Activated naive CD8-positive, alpha-beta T cell treated with anti-CD3 and anti-CD28 coated beads, Interleukin-2, amount 10 ng/mL, durations not matched to agents 7 days and 5 days (primary cell): Measurements from ENCODE around the gene AKAP11. TPM values are rescaled to one million over a fixed set of nuclear protein-coding genes. Genes with fewer than 3 reads are reported as not detected.

ENCODE experiments used
- ATAC-seq: fragments of 150-1000 bp; cut with Tn5 transposase; one replicate; pipeline ENCODE4 v1.10.0; 2021; ENCODE audit warnings: low read depth, moderate library complexity
- POLR2A ChIA-PET: fragments of 350-600 bp; sonication (Branson Sonifier 250); formaldehyde crosslinking; loops from one replicate; lab custom pipeline; 2021; ENCODE audit warnings: antibody characterized with exemption; lab: Charles Lee
- DNase-seq: peaks from one replicate; pipeline ENCODE4 v3.0.0; 2021
- H3K27ac Mint-ChIP-seq: one replicate; pipeline ENCODE4 v1.8.0; 2022; ENCODE audit warnings: mild to moderate bottlenecking, mixed read lengths
- H3K27me3 Mint-ChIP-seq: one replicate; pipeline ENCODE4 v1.8.0; 2022; ENCODE audit warnings: mild to moderate bottlenecking, moderate library complexity, mixed read lengths
- H3K36me3 Mint-ChIP-seq: one replicate; pipeline ENCODE4 v1.8.0; 2021; ENCODE audit warnings: mild to moderate bottlenecking, mixed read lengths
- H3K4me1 Mint-ChIP-seq: one replicate; pipeline ENCODE4 v1.8.0; 2021; ENCODE audit warnings: mixed read lengths
- H3K4me3 Mint-ChIP-seq: one replicate; pipeline ENCODE4 v1.8.0; 2022; ENCODE audit warnings: mild to moderate bottlenecking, moderate library complexity, mixed read lengths
- H3K9me3 Mint-ChIP-seq: one replicate; pipeline ENCODE4 v1.8.0; 2021; ENCODE audit warnings: mixed read lengths
- total RNA-seq, 2 experiments: library from RNA; stranded (reverse); gene quantifications; one replicate each; pipeline ENCODE4 v1.2.3, GENCODE V29; 2021

AKAP11 gene
- total RNA-seq, 2 experiments from 2014 or later = 30.1 to 30.6 TPM

- POLR2A ChIA-PET = no interaction called here
- no peak overlapping the region for H3K4me3 Mint-ChIP-seq
- peaks cover 11% of the 10 kb centered on the region for H3K4me1 Mint-ChIP-seq
- ATAC-seq (no peak), DNase-seq (no peak)
- H3K27ac Mint-ChIP-seq = no peak overlapping the region
- peaks cover 6% of the 10 kb centered on the region for H3K9me3 Mint-ChIP-seq
- peaks cover 10% of the 10 kb centered on the region for H3K36me3 Mint-ChIP-seq
- H3K27me3 Mint-ChIP-seq = no peaks in the 10 kb centered on the region
These were observed 16.1 kb upstream of the AKAP11 start for GRCh38 chr13:42255886-42256285.

DNA sequence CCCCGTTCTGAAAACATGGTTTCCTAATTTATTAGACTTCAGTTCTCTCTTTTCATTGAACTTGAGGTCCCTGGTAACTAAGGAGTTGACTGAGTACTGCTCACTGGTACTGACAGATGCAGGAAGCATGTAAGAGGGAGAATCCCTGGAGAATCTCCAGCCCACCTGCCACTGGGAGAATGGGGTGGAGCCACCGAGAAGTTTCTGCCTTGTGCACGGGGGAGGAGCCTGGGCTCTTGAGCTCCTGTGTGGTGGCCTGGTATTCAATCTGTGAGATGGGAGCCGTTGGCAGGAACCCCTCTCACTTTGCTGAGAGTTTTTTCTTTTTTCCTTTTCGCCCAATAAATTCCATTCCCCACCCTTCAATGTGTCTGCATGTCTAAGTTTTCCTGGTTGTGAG, 13.2 kb upstream of the AKAP11 start:
- peaks cover 11% of the 10 kb centered on the region for H3K4me1 Mint-ChIP-seq
- ATAC-seq (no peak), DNase-seq (no peak)
- H3K9me3 Mint-ChIP-seq = peaks cover 10% of the 10 kb centered on the region
- peaks cover 2% of the 10 kb centered on the region for H3K27me3 Mint-ChIP-seq
- POLR2A ChIA-PET = interaction anchor here (1.2 to 1.9 kb wide), 3 partner anchors 10 to 14 kb away, joined by 3 to 7 read pairs (median 4); partner anchors contain the start of gene AKAP11
- no peak overlapping the region for H3K27ac Mint-ChIP-seq
- peaks cover 12% of the 10 kb centered on the region for H3K36me3 Mint-ChIP-seq
- H3K4me3 Mint-ChIP-seq = no peak overlapping the region

- DNase-seq (no peak), ATAC-seq (peak; percentile 77)
- Mint-ChIP-seq H3K27me3 (peaks cover 2% of the 10 kb centered on the region), H3K4me1 (peaks cover 11% of the 10 kb centered on the region), H3K36me3 (peaks cover 12% of the 10 kb centered on the region), H3K27ac (peak overlapping the region; percentile 79), H3K4me3 (peak overlapping the region; percentile 49), H3K9me3 (peaks cover 10% of the 10 kb centered on the region)
- POLR2A ChIA-PET = interaction anchor here (1.2 to 1.9 kb wide), 3 partner anchors 11 to 13 kb away, joined by 3 to 7 read pairs (median 4); partner anchors contain the start of gene AKAP11
These were observed 12.4 kb upstream of the AKAP11 start for GRCh38 chr13:42259515-42259914.

- Mint-ChIP-seq H3K36me3 (peaks cover 12% of the 10 kb centered on the region), H3K27ac (no peak overlapping the region), H3K4me1 (peaks cover 11% of the 10 kb centered on the region), H3K4me3 (no peak overlapping the region), H3K27me3 (peaks cover 2% of the 10 kb centered on the region), H3K9me3 (peaks cover 10% of the 10 kb centered on the region)
- POLR2A ChIA-PET = interaction anchor here (1.0 kb wide), 1 partner anchor 10 kb away, joined by 3 read pairs; the partner anchor contains the start of gene AKAP11
- DNase-seq (no peak), ATAC-seq (no peak)
These were observed 10.9 kb upstream of the AKAP11 start for GRCh38 chr13:42260903-42261654.

DNA sequence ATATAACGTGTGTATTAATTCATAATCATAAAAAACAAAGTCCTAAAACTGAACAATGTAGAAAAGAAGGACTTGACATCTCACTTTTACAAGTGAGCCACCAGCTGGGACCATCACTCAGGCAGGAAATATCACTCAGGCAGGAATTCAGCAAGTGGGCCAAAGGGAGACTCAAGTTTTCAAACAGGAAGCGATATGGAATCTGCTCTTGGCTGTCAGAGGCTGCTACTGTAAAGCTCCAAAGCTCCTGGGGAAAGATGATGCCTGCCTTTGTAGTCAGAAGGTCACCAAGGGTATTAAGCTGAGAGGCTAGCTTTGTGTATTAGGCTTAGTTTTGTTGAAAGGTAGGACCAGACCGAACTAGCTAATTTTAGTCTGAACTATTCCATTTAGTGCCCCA, 5.5 kb upstream of the AKAP11 start:
- POLR2A ChIA-PET = no interaction called here
- H3K4me1 Mint-ChIP-seq = peaks cover 9% of the 10 kb centered on the region
- H3K9me3 Mint-ChIP-seq = no peaks in the 10 kb centered on the region
- DNase-seq = no peak
- H3K27me3 Mint-ChIP-seq = peaks cover 2% of the 10 kb centered on the region
- ATAC-seq = no peak
- H3K36me3 Mint-ChIP-seq = peaks cover 7% of the 10 kb centered on the region
- H3K27ac Mint-ChIP-seq = no peak overlapping the region
- H3K4me3 Mint-ChIP-seq = no peak overlapping the region

DNA sequence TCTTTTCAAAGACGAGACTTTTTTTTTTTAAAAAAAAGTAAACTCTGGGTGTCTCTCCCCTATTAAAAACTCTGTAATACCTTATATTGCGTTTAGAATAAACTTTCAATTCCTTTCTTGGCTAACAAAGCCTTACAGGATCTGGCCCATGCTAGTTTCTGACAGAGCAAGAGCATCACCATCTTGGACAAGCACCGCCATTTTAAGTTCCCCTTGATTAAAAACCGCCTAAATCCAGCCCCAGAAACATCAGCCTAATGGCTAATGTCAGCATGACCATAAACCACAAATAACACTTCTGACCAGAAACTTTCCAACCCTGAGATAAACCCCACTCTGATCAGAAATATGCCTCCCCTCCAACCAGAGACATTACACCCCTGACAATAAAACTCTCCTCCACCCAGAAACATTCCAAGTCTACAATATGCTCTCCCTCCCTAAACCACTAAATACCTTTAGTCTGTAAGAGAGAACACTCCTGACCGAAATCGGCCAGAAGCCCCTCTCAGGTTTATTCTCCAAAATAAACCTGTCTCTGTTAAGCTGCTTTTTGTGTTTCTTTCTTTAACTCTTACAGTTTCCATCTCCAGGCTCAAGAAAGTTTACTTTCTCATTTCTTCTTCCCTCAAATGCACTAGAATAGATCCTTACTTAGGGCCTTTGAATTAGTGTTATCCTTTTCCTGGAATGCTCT, 1.6 kb upstream of the AKAP11 start:
- H3K4me1 Mint-ChIP-seq = peaks cover 21% of the 10 kb centered on the region
- H3K36me3 Mint-ChIP-seq = peaks cover 11% of the 10 kb centered on the region
- peak overlapping the region; percentile 96 for H3K4me3 Mint-ChIP-seq
- H3K27ac Mint-ChIP-seq = peak overlapping the region; percentile 93
- no peaks in the 10 kb centered on the region for H3K27me3 Mint-ChIP-seq
- DNase-seq = no peak
- POLR2A ChIA-PET = interaction anchor here (2.1 kb wide), 1 partner anchor 11 kb away, joined by 7 read pairs; no protein-coding TSS in a partner anchor
- no peaks in the 10 kb centered on the region for H3K9me3 Mint-ChIP-seq
- no peak for ATAC-seq

- Mint-ChIP-seq H3K4me3 (peak overlapping the region; percentile 96), H3K36me3 (peaks cover 13% of the 10 kb centered on the region), H3K9me3 (no peaks in the 10 kb centered on the region), H3K4me1 (peaks cover 25% of the 10 kb centered on the region), H3K27me3 (no peaks in the 10 kb centered on the region), H3K27ac (peak overlapping the region; percentile 93)
- no peak for DNase-seq
- POLR2A ChIA-PET = interaction anchor here (1.1 to 2.1 kb wide), 3 partner anchors 9 to 22 kb away, joined by 3 to 7 read pairs (median 4); no protein-coding TSS in a partner anchor
- no peak for ATAC-seq
These were observed 1.1 kb upstream of the AKAP11 start for GRCh38 chr13:42270857-42271215.

DNA sequence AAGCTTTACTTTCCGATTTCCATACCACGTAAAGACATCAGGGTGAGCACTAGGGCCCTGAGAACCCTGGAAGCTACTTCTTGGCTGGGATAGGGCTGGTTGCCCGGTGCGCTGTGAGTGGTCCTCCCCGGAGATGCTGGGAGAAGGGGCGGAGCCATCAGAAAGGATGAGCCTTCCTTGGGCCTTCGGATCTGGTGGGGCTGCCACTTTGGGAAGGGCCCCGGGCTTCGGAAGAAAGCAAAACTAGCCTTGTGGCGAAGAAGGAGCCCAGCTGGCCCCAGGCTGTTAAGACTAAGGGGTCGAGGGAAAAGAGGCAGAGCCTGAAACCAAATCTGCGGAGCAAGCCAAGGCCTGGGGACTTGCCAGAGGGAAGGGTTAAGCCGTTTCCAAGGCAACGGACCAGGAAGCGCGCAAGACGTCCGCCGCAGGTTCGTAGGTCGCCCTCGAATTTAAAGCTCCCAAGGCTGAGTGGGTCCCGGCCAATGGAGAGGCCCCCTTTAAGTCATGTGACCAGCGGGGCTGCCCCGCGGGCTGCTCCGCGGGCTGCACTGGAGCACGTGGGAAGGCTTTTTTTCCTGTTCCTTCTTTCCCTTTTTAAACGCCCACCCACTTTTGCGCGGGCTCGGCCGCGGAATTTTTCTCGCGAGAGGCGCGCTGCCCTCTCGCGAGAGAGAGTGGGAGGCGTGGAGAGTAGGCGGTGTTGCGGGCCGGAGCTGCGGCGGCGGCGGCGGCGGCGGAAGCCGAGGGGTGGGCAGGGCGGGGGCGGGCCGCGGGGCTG, 426 bp upstream of the AKAP11 start:
- ATAC-seq (peak; percentile 96), DNase-seq (peak; percentile 94)
- Mint-ChIP-seq H3K36me3 (peaks cover 14% of the 10 kb centered on the region), H3K4me1 (peaks cover 27% of the 10 kb centered on the region), H3K9me3 (no peaks in the 10 kb centered on the region), H3K27ac (peak overlapping the region; percentile 93), H3K4me3 (peak overlapping the region; percentile 96), H3K27me3 (no peaks in the 10 kb centered on the region)
- POLR2A ChIA-PET = interaction anchor here (0.9 to 2.1 kb wide), 10 partner anchors 10 to 1607 kb away, joined by 3 to 7 read pairs (median 4); partner anchors contain the start of genes DGKH and WBP4

- no peak for DNase-seq
- Mint-ChIP-seq H3K27ac (peak overlapping the region; percentile 96), H3K27me3 (no peaks in the 10 kb centered on the region), H3K4me1 (peaks cover 36% of the 10 kb centered on the region), H3K9me3 (no peaks in the 10 kb centered on the region), H3K36me3 (peaks cover 19% of the 10 kb centered on the region), H3K4me3 (peak overlapping the region; percentile 96)
- POLR2A ChIA-PET = interaction anchor here (0.6 to 1.7 kb wide), 8 partner anchors 8 to 1606 kb away, joined by 3 to 5 read pairs (median 4); partner anchors contain the start of gene DGKH
- no peak for ATAC-seq
These were observed 838 bp downstream of the AKAP11 start for GRCh38 chr13:42272804-42273175.

GRCh38 chr13:42274386-42275097, 2.6 kb downstream of the AKAP11 start:
- POLR2A ChIA-PET = no interaction called here
- Mint-ChIP-seq H3K36me3 (peaks cover 21% of the 10 kb centered on the region), H3K4me3 (peak overlapping the region; percentile 27), H3K27ac (no peak overlapping the region), H3K27me3 (no peaks in the 10 kb centered on the region), H3K4me1 (peaks cover 38% of the 10 kb centered on the region), H3K9me3 (no peaks in the 10 kb centered on the region)
- no peak for DNase-seq
- no peak for ATAC-seq

DNA sequence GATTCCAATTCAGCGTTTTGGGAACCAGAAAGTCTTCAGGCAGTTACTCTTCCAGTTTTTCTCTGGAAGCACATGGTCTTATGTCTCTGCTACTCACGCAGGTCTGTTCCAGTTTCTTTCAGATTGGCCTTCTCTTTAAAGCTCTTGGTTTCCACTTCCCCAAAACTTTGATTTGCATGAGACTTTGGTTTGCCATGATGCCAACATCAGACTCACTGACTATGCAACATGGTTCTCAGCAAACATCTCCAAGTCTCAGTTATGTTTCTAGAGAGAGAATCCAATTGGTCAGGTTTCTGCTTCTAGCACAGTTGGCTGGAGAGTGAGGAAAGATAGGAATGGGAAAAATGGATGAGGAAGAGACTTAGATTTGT, 3.1 kb downstream of the AKAP11 start:
- no peak for ATAC-seq
- Mint-ChIP-seq H3K4me3 (peak overlapping the region; percentile 1), H3K27me3 (no peaks in the 10 kb centered on the region), H3K9me3 (no peaks in the 10 kb centered on the region), H3K36me3 (peaks cover 21% of the 10 kb centered on the region), H3K4me1 (peaks cover 38% of the 10 kb centered on the region), H3K27ac (no peak overlapping the region)
- POLR2A ChIA-PET = no interaction called here
- DNase-seq = no peak

GRCh38 chr13:42275506-42275905, 3.6 kb downstream of the AKAP11 start:
- H3K27me3 Mint-ChIP-seq = no peaks in the 10 kb centered on the region
- H3K4me3 Mint-ChIP-seq = no peak overlapping the region
- POLR2A ChIA-PET = no interaction called here
- no peaks in the 10 kb centered on the region for H3K9me3 Mint-ChIP-seq
- DNase-seq (no peak), ATAC-seq (no peak)
- H3K4me1 Mint-ChIP-seq = peaks cover 35% of the 10 kb centered on the region
- H3K36me3 Mint-ChIP-seq = peaks cover 18% of the 10 kb centered on the region
- no peak overlapping the region for H3K27ac Mint-ChIP-seq
